ENCODE data around the gene CTIF.

The CTIF gene

GRCh38 chr18:48875314-48875941, 336.6 kb downstream of the CTIF start:
- peak in 1 of 4 experiments; percentile 20 for DNase-seq

GRCh38 chr18:48875942-48876511, 337.2 kb downstream of the CTIF start:
- DNase-seq = peak in 3 of 4 experiments; percentile 38 to 53 (median 49)

GRCh38 chr18:48876590-48876989, 337.8 kb downstream of the CTIF start:
- no peak for DNase-seq

- DNase-seq = no peak
Observed at GRCh38 chr18:48877941-48878340, 339.1 kb downstream of the CTIF start.

- peak in 1 of 4 experiments; percentile 43 for DNase-seq
Observed at GRCh38 chr18:48878471-48878870, 339.6 kb downstream of the CTIF start.

GRCh38 chr18:48879008-48879431, 340.2 kb downstream of the CTIF start:
- no peak for DNase-seq

- no peak for DNase-seq
Observed at GRCh38 chr18:48880931-48881330, 342.1 kb downstream of the CTIF start.

- no peak for DNase-seq
Observed at GRCh38 chr18:48882379-48882778, 343.5 kb downstream of the CTIF start.

GRCh38 chr18:48884306-48884705, 345.5 kb downstream of the CTIF start:
- peak; percentile 46 to 71 (median 66) for DNase-seq

GRCh38 chr18:48884771-48885170, 345.9 kb downstream of the CTIF start:
- DNase-seq = no peak

GRCh38 chr18:48885266-48885923, 346.6 kb downstream of the CTIF start:
- no peak for DNase-seq

GRCh38 chr18:48885924-48886400, 347.1 kb downstream of the CTIF start:
- DNase-seq = no peak

GRCh38 chr18:48886520-48887293, 347.9 kb downstream of the CTIF start:
- no peak for DNase-seq

GRCh38 chr18:48887294-48887904, 348.6 kb downstream of the CTIF start:
- DNase-seq = no peak

- DNase-seq = peak in 2 of 4 experiments; percentile 29 to 40
Observed at GRCh38 chr18:48887905-48888772, 349.3 kb downstream of the CTIF start.

GRCh38 chr18:48888773-48889080, 349.9 kb downstream of the CTIF start:
- DNase-seq = no peak

GRCh38 chr18:48889115-48889941, 350.5 kb downstream of the CTIF start:
- no peak for DNase-seq

- DNase-seq = no peak
Observed at GRCh38 chr18:48889981-48890762, 351.3 kb downstream of the CTIF start.

- DNase-seq = no peak
Observed at GRCh38 chr18:48891721-48892120, 352.9 kb downstream of the CTIF start.
